ENCODE data around the gene POLDIP3.

POLDIP3 gene

GRCh38 chr22:42633013-42633412 lies 18.3 kb upstream of the POLDIP3 start:
- no peak overlapping the region for H3K4me3 Mint-ChIP-seq
- peaks cover 0 to 6% of the 10 kb centered on the region in 2 donors for H3K4me1 Mint-ChIP-seq (ENCODE audit: low read depth in 2 of 2)
- peaks cover 30% of the 10 kb centered on the region for H3K36me3 Mint-ChIP-seq (ENCODE audit: insufficient read depth)

GRCh38 chr22:42632096-42632495 lies 17.4 kb upstream of the POLDIP3 start:
- Mint-ChIP-seq H3K9me3 (no peaks in the 10 kb centered on the region), H3K4me3 (no peak overlapping the region), H3K27ac (no peak overlapping the region), H3K27me3 (no peaks in the 10 kb centered on the region), H3K4me1 (ENCODE audit: low read depth in 2 of 2) (peaks cover 0 to 2% of the 10 kb centered on the region in 2 donors), H3K36me3 (ENCODE audit: insufficient read depth) (peaks cover 34% of the 10 kb centered on the region)
- ATAC-seq (replicated peaks) (no peak), DNase-seq (no peak)

More at GRCh38 chr22:42633013-42633412, 18.3 kb upstream of the POLDIP3 start:
- Mint-ChIP-seq H3K27ac (no peak overlapping the region), H3K27me3 (no peaks in the 10 kb centered on the region), H3K9me3 (no peaks in the 10 kb centered on the region)
- no peak for DNase-seq
- no peak for ATAC-seq (replicated peaks)

- DNase-seq (no peak), ATAC-seq (replicated peaks) (no peak)
- Mint-ChIP-seq H3K27ac (peak overlapping the region in 1 of 2 donors; percentile 23), H3K4me3 (no peak overlapping the region), H3K9me3 (no peaks in the 10 kb centered on the region), H3K36me3 (ENCODE audit: insufficient read depth) (peaks cover 44% of the 10 kb centered on the region), H3K4me1 (ENCODE audit: low read depth in 2 of 2) (peaks cover 0 to 2% of the 10 kb centered on the region in 2 donors), H3K27me3 (no peaks in the 10 kb centered on the region)
Measured at GRCh38 chr22:42630901-42631602, 16.4 kb upstream of the POLDIP3 start.

- peaks cover 47% of the 10 kb centered on the region for H3K36me3 Mint-ChIP-seq (ENCODE audit: insufficient read depth)
- H3K4me3 Mint-ChIP-seq = no peak overlapping the region
- DNase-seq (no peak), ATAC-seq (replicated peaks) (no peak)
- peak overlapping the region in 1 of 2 donors; percentile 68 for H3K27ac Mint-ChIP-seq
- no peaks in the 10 kb centered on the region for H3K9me3 Mint-ChIP-seq
- no peaks in the 10 kb centered on the region for H3K4me1 Mint-ChIP-seq (ENCODE audit: low read depth in 2 of 2)
- H3K27me3 Mint-ChIP-seq = no peaks in the 10 kb centered on the region
Measured at GRCh38 chr22:42630211-42630610, 15.5 kb upstream of the POLDIP3 start.

- H3K9me3 Mint-ChIP-seq = no peaks in the 10 kb centered on the region
- H3K4me1 Mint-ChIP-seq (ENCODE audit: low read depth in 2 of 2) = no peaks in the 10 kb centered on the region
- peak overlapping the region in 1 of 2 donors; percentile 57 for H3K27ac Mint-ChIP-seq
- H3K36me3 Mint-ChIP-seq (ENCODE audit: insufficient read depth) = peaks cover 35% of the 10 kb centered on the region
- no peak for DNase-seq
- ATAC-seq (replicated peaks) = no peak
- H3K27me3 Mint-ChIP-seq = no peaks in the 10 kb centered on the region
- no peak overlapping the region for H3K4me3 Mint-ChIP-seq
Measured at GRCh38 chr22:42627981-42628380, 13.3 kb upstream of the POLDIP3 start.

GRCh38 chr22:42626951-42627625 lies 12.4 kb upstream of the POLDIP3 start:
- ATAC-seq (replicated peaks) (no peak), DNase-seq (no peak)
- Mint-ChIP-seq H3K27me3 (no peaks in the 10 kb centered on the region), H3K9me3 (no peaks in the 10 kb centered on the region), H3K4me1 (ENCODE audit: low read depth in 2 of 2) (peaks cover 0 to 2% of the 10 kb centered on the region in 2 donors), H3K36me3 (ENCODE audit: insufficient read depth) (peaks cover 30% of the 10 kb centered on the region), H3K27ac (no peak overlapping the region), H3K4me3 (no peak overlapping the region)

GRCh38 chr22:42626431-42626830 lies 11.7 kb upstream of the POLDIP3 start:
- H3K27ac Mint-ChIP-seq = no peak overlapping the region
- H3K27me3 Mint-ChIP-seq = no peaks in the 10 kb centered on the region
- no peaks in the 10 kb centered on the region for H3K9me3 Mint-ChIP-seq
- H3K4me1 Mint-ChIP-seq (ENCODE audit: low read depth in 2 of 2) = peaks cover 3 to 5% of the 10 kb centered on the region in 2 donors
- H3K4me3 Mint-ChIP-seq = no peak overlapping the region
- DNase-seq = no peak
- no peak for ATAC-seq (replicated peaks)
- H3K36me3 Mint-ChIP-seq (ENCODE audit: insufficient read depth) = peaks cover 33% of the 10 kb centered on the region

GRCh38 chr22:42625416-42625815 lies 10.7 kb upstream of the POLDIP3 start:
- no peak for ATAC-seq (replicated peaks)
- DNase-seq = no peak
- no peaks in the 10 kb centered on the region for H3K9me3 Mint-ChIP-seq
- H3K27me3 Mint-ChIP-seq = no peaks in the 10 kb centered on the region
- no peak overlapping the region for H3K4me3 Mint-ChIP-seq
- peaks cover 5 to 8% of the 10 kb centered on the region in 2 donors for H3K4me1 Mint-ChIP-seq (ENCODE audit: low read depth in 2 of 2)
- no peak overlapping the region for H3K27ac Mint-ChIP-seq
- H3K36me3 Mint-ChIP-seq (ENCODE audit: insufficient read depth) = peaks cover 33% of the 10 kb centered on the region

GRCh38 chr22:42624551-42625106 lies 9.9 kb upstream of the POLDIP3 start:
- DNase-seq (no peak), ATAC-seq (replicated peaks) (no peak)
- Mint-ChIP-seq H3K4me3 (no peak overlapping the region), H3K36me3 (ENCODE audit: insufficient read depth) (peaks cover 34% of the 10 kb centered on the region), H3K27me3 (no peaks in the 10 kb centered on the region), H3K4me1 (ENCODE audit: low read depth in 2 of 2) (peaks cover 5 to 8% of the 10 kb centered on the region in 2 donors), H3K9me3 (no peaks in the 10 kb centered on the region), H3K27ac (no peak overlapping the region)

- peaks cover 5 to 8% of the 10 kb centered on the region in 2 donors for H3K4me1 Mint-ChIP-seq (ENCODE audit: low read depth in 2 of 2)
- ATAC-seq (replicated peaks) (no peak), DNase-seq (no peak)
- no peaks in the 10 kb centered on the region for H3K9me3 Mint-ChIP-seq
- no peak overlapping the region for H3K27ac Mint-ChIP-seq
- peaks cover 39% of the 10 kb centered on the region for H3K36me3 Mint-ChIP-seq (ENCODE audit: insufficient read depth)
- H3K4me3 Mint-ChIP-seq = no peak overlapping the region
- H3K27me3 Mint-ChIP-seq = no peaks in the 10 kb centered on the region
Measured at GRCh38 chr22:42623756-42624441, 9.2 kb upstream of the POLDIP3 start.

- Mint-ChIP-seq H3K27me3 (no peaks in the 10 kb centered on the region), H3K27ac (no peak overlapping the region), H3K9me3 (no peaks in the 10 kb centered on the region), H3K4me3 (no peak overlapping the region), H3K4me1 (ENCODE audit: low read depth in 2 of 2) (peaks cover 5 to 8% of the 10 kb centered on the region in 2 donors), H3K36me3 (ENCODE audit: insufficient read depth) (peaks cover 39% of the 10 kb centered on the region)
- no peak for ATAC-seq (replicated peaks)
- no peak for DNase-seq
Measured at GRCh38 chr22:42623301-42623751, 8.6 kb upstream of the POLDIP3 start.

- Mint-ChIP-seq H3K4me1 (ENCODE audit: low read depth in 2 of 2) (peaks cover 8 to 9% of the 10 kb centered on the region in 2 donors), H3K27ac (peak overlapping the region; percentile 60 to 78), H3K36me3 (ENCODE audit: insufficient read depth) (peaks cover 39% of the 10 kb centered on the region), H3K9me3 (no peaks in the 10 kb centered on the region), H3K4me3 (no peak overlapping the region), H3K27me3 (no peaks in the 10 kb centered on the region)
- ATAC-seq (replicated peaks) (no peak), DNase-seq (no peak)
Measured at GRCh38 chr22:42622061-42622710, 7.5 kb upstream of the POLDIP3 start.

- Mint-ChIP-seq H3K4me1 (ENCODE audit: low read depth in 2 of 2) (peaks cover 8 to 9% of the 10 kb centered on the region in 2 donors), H3K4me3 (peak overlapping the region in 1 of 2 donors; percentile 14)
- DNase-seq = peak; percentile 48 to 54 (median 51)
Measured at GRCh38 chr22:42621505-42622002, 6.9 kb upstream of the POLDIP3 start.

More at GRCh38 chr22:42621505-42622002, 6.9 kb upstream of the POLDIP3 start:
- Mint-ChIP-seq H3K36me3 (ENCODE audit: insufficient read depth) (peaks cover 39% of the 10 kb centered on the region), H3K9me3 (no peaks in the 10 kb centered on the region), H3K27ac (peak overlapping the region; percentile 60 to 78), H3K27me3 (no peaks in the 10 kb centered on the region)
- ATAC-seq (replicated peaks) = peak; percentile 80

Measured in effector memory CD8-positive, alpha-beta T cell (primary cell).